Parathyroid adenoma (tissue), 2 donors: ENCODE data around the gene PHLDA1.

Experiments used
- H2AFZ ChIP-seq: fragments of 300-600 bp; sonication (generic); one replicate; pipeline ENCODE4 v1.7.0; 2017; ENCODE audit warnings: antibody characterized with exemption, mild to moderate bottlenecking
- H3K27ac ChIP-seq: fragments of 300-600 bp; sonication (generic); one replicate; pipeline ENCODE4 v1.7.0; 2017
- H3K27me3 ChIP-seq: fragments of 300-600 bp; sonication (generic); one replicate; pipeline ENCODE4 v1.7.0; 2017; ENCODE audit warnings: low read length; ENCODE audit not compliant: control insufficient read depth, insufficient read depth
- H3K36me3 ChIP-seq: fragments of 300-600 bp; sonication (generic); one replicate; pipeline ENCODE4 v1.7.0; 2017; ENCODE audit warnings: low read length; ENCODE audit not compliant: control insufficient read depth, insufficient read depth
- H3K4me1 ChIP-seq: fragments of 300-600 bp; sonication (generic); one replicate; pipeline ENCODE4 v1.7.0; 2017; ENCODE audit warnings: control low read depth
- H3K4me2 ChIP-seq: fragments of 300-600 bp; sonication (generic); one replicate; pipeline ENCODE4 v1.7.0; 2017; ENCODE audit warnings: low read length
- H3K4me3 ChIP-seq: fragments of 300-600 bp; sonication (generic); one replicate; pipeline ENCODE4 v1.7.0; 2017; ENCODE audit warnings: low read depth, low read length
- H3K79me2 ChIP-seq: fragments of 300-600 bp; sonication (generic); one replicate; pipeline ENCODE4 v1.7.0; 2017; ENCODE audit warnings: control low read depth
- H3K9ac ChIP-seq: fragments of 300-600 bp; sonication (generic); one replicate; pipeline ENCODE4 v1.7.0; 2017; ENCODE audit warnings: mild to moderate bottlenecking
- H3K9me3 ChIP-seq: fragments of 300-600 bp; sonication (generic); one replicate; pipeline ENCODE4 v1.7.0; 2017; ENCODE audit warnings: low read length; ENCODE audit not compliant: control insufficient read depth
- CTCF ChIP-seq: fragments of 300-600 bp; sonication (generic); IDR thresholded peaks from one replicate; pipeline ENCODE4 v1.7.0; 2017; ENCODE audit warnings: antibody characterized with exemption, mild to moderate bottlenecking
- donor health status: primary hyperparathyroidism.

PHLDA1 gene

DNA sequence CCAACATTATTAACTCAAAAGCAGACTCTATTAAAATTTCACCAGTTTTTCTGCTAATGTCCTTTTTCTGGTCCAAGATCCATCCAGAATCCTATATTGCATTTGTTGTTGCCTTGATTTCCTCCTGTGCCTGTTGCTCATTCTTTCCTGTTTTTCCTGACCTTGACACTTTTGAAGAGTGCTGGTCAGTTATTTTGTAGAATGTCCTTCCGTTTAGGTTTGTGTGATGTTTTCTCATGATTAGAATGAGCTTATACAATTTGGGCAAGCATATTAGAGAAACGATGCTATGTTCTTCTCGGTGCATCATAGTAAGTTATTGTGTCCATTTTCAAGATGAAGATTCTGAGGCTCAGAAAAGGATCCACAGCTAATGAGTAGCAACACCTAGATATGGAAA, 33.9 kb downstream of the PHLDA1 start:
- no peak overlapping the region for H3K9ac ChIP-seq
- no peak overlapping the region for H3K4me2 ChIP-seq
- H3K4me3 ChIP-seq = no peak overlapping the region
- H3K79me2 ChIP-seq = no peaks in the 10 kb centered on the region
- H3K27me3 ChIP-seq = no peaks in the 10 kb centered on the region
- no peaks in the 10 kb centered on the region for H3K36me3 ChIP-seq
- H3K27ac ChIP-seq = no peak overlapping the region
- H3K9me3 ChIP-seq = no peaks in the 10 kb centered on the region
- TF ChIP-seq CTCF = no peak
- H3K4me1 ChIP-seq = no peaks in the 10 kb centered on the region
- no peak overlapping the region for H2AFZ ChIP-seq

DNA sequence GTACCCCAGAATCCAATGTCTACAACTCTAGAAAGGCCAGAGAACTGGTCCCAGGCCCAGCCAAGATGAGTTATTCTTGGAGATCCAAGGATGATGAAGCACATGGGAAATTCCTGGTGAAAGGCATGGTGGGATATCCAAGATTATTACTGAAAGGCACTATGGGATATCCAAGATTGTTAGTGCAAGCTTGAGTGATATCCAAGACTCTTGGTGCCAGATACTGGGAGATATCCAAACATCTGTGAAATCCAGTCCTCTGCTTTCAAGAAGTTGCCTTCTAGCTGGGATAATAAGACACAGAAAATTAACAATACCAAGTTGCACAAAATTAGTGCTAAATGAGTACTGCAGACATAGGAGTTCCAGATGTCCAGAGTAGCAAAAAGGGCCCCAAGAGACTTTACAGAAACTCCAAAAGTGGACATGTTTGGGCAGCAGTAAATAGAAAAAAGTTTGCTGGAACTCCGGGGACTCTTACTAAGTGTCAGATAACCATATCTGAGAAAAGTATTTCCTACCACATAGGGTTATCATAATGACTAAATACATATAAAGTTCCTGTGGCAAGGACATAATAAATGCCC, 34.6 kb downstream of the PHLDA1 start:
- Histone ChIP-seq H3K27me3 (no peaks in the 10 kb centered on the region), H3K36me3 (no peaks in the 10 kb centered on the region), H3K9ac (no peak overlapping the region), H3K27ac (no peak overlapping the region), H3K9me3 (no peaks in the 10 kb centered on the region), H3K4me2 (no peak overlapping the region), H3K79me2 (no peaks in the 10 kb centered on the region), H3K4me1 (no peaks in the 10 kb centered on the region), H3K4me3 (no peak overlapping the region), H2AFZ (no peak overlapping the region)
- no peak for TF ChIP-seq CTCF

GRCh38 chr12:75995691-75996090, 35.9 kb downstream of the PHLDA1 start:
- Histone ChIP-seq H3K36me3 (no peaks in the 10 kb centered on the region), H3K9ac (no peak overlapping the region), H3K27ac (no peak overlapping the region), H3K27me3 (no peaks in the 10 kb centered on the region), H3K4me2 (no peak overlapping the region), H3K4me3 (no peak overlapping the region), H3K9me3 (no peaks in the 10 kb centered on the region), H3K4me1 (no peaks in the 10 kb centered on the region), H3K79me2 (no peaks in the 10 kb centered on the region), H2AFZ (no peak overlapping the region)
- TF ChIP-seq CTCF = no peak

- H3K4me2 ChIP-seq = no peak overlapping the region
- H3K36me3 ChIP-seq = no peaks in the 10 kb centered on the region
- no peak overlapping the region for H3K27ac ChIP-seq
- no peak for TF ChIP-seq CTCF
- no peak overlapping the region for H3K9ac ChIP-seq
- no peak overlapping the region for H3K4me3 ChIP-seq
- H3K9me3 ChIP-seq = no peaks in the 10 kb centered on the region
- H3K27me3 ChIP-seq = no peaks in the 10 kb centered on the region
- no peaks in the 10 kb centered on the region for H3K4me1 ChIP-seq
- H3K79me2 ChIP-seq = no peaks in the 10 kb centered on the region
- H2AFZ ChIP-seq = no peak overlapping the region
Observed at GRCh38 chr12:75994069-75994740, 37.4 kb downstream of the PHLDA1 start.

- Histone ChIP-seq H3K36me3 (no peaks in the 10 kb centered on the region), H3K27ac (no peak overlapping the region), H3K4me3 (no peak overlapping the region), H3K4me2 (no peak overlapping the region), H3K27me3 (no peaks in the 10 kb centered on the region), H2AFZ (no peak overlapping the region), H3K79me2 (no peaks in the 10 kb centered on the region), H3K9me3 (no peaks in the 10 kb centered on the region), H3K9ac (no peak overlapping the region), H3K4me1 (no peaks in the 10 kb centered on the region)
- TF ChIP-seq CTCF = no peak
Observed at GRCh38 chr12:75991753-75992152, 39.8 kb downstream of the PHLDA1 start.
